HG03565 (cell line): ENCODE results near the gene TTN.

ENCODE experiments used
- ATAC-seq: cut with Tn5 transposase; IDR thresholded peaks from one replicate; pipeline ENCODE4 v1.9.1; 2021; ENCODE audit warnings: mild to moderate bottlenecking, moderate library complexity; ENCODE audit not compliant: unreplicated experiment

The TTN gene

GRCh38 chr2:178807227-178808008, at the start of gene TTN:
TSS of gene TTN (minus strand) at chr2:178807423. CDS start at chr2:178804642, 2,781 bp downstream.
- ATAC-seq, result no peak

DNA sequence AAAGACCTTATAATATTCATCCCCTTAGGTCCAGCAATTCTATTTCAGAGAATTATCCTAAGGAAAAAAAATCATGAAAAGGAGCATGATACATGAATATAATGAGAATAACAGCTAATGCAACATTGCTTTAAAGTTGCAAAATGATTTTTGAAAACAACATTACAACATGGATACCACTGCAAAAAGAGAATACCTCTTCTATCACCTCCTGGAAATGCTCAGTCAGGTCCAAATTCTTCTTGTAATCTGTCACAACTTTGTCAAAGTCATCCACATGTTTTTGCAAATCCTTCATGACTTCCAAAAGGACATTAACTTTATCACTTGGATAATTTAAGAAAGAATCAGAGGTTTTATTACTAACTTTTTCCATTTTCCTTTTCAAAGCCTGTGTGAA, 47.9 kb upstream of the TTN start:
- no peak for ATAC-seq

- no peak for ATAC-seq
These were observed 41.1 kb upstream of the TTN start for GRCh38 chr2:178848335-178848734.

- ATAC-seq, result no peak
These were observed 39.2 kb upstream of the TTN start for GRCh38 chr2:178846458-178846802.

DNA sequence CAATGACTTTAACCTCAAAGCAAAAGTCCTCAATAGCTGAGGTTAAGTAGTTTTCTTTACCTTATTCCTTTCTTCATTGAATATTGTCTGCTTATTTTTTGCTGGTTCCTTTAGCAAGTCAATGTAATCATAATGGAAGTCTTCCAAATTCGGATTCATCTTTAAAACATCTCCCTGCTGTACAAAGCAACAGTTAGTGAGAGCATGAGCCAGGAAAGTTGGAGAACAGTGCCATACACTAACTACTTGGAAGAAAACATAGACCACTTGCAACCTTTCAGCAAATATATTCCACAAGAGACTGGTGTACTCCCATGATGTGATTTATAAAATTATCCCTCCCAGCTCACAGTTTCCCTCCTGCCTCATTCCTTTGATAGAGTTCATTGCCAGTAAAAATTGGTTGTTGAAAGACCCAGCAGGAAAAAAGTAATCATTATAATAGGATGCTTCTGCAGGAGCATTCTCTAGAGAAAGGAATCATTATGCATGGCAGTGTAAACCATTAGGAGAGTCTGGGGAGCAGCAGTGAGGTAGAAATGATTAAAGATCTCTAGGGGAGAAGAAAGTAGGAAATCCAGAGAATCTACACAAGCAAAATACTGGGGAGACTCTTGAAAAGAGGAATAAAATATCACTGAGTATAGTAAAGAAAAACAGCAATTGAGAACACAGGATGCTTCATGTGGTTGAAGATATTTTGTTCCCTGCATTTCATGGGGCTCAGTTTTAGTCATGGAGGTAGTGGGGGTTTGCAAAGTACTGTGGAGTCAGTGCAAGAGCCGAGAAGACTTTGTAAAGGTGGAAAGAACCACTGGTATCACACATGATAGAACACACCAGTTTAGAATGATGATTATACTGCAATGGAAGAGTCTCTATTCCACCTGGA, 38.6 kb upstream of the TTN start:
- ATAC-seq, result no peak

DNA sequence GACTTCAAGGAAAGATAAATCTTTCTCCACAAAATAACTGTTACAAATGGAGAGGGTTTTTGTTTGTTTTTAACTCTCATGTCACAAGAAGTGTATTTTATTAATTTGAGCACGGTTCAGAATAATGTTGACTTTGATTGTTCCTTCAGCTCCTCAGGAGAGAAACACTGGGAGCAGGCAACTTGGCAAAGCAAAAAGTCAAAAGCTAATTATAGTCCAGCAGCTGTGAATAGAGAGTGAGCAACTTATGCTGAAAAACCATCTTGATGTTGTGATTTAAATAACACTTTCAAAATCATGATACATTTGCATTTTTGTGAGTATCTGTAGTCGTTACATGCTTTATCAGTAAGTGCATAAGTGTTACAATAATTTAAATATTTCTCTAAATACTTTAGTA, 37.5 kb upstream of the TTN start:
- ATAC-seq, result no peak

DNA sequence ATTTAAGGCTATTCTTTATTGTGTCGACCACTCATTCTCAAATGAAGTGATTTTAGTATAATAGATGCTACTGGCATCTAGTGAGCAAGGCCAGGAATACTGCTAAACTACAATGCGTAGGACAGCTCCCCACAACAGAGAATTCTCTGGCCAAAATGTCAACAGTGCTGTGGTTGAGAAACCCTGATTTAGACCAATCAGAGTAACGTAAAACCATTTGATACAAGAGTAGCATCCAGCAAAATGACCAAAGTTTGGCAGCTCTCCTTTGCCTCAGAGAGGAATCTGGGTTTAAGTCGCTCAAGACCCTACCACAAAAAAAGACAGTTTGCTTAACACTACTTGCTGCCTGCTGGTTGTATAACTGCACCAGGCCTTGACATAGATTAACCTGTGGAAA, 37.0 kb upstream of the TTN start:
- no peak for ATAC-seq

- no peak for ATAC-seq
These were observed 36.5 kb upstream of the TTN start for GRCh38 chr2:178843697-178844096.

GRCh38 chr2:178836807-178837206, 29.6 kb upstream of the TTN start:
- ATAC-seq, result no peak

GRCh38 chr2:178834086-178834485, 26.9 kb upstream of the TTN start:
- ATAC-seq, result no peak

- ATAC-seq, result no peak
These were observed 26.2 kb upstream of the TTN start for GRCh38 chr2:178833382-178833781.

DNA sequence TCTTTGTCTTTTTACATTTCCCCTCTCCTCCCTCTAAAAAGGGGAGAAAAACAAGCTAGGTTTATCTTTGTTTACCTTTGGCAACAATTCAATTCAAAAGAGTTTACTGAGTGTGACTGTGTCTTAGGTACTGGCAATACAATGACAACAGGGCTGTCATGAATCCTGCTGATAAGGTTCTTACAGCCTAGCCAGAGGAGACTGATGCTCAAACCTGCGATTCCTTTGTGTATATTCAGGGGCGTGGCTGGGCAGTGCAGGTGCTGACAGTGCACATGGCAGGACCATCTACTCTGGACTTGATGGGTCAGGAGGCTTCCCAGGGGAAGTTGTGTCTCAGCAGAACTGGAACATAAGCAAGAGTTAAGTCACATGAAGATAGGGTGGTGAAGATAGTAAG, 23.2 kb upstream of the TTN start:
- ATAC-seq, result no peak

DNA sequence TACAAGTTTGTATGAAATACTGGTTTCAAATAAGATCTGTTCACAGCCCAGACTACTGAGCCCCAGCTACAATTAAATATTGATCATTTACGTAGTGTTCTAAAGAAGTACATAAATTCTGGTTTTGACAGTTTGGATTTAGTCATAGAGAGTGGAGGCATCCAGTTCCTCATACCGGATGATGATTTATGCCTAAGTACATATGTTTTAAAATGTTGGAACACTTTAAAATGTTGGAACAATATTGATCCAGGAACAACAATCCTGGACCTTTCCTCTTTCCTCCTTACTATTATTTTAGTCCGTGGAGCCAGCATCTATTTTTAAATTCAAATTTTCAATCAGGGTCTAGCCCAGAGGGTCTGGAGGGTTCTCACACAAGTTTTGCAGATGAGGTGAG, 22.8 kb upstream of the TTN start:
- ATAC-seq, result no peak

DNA sequence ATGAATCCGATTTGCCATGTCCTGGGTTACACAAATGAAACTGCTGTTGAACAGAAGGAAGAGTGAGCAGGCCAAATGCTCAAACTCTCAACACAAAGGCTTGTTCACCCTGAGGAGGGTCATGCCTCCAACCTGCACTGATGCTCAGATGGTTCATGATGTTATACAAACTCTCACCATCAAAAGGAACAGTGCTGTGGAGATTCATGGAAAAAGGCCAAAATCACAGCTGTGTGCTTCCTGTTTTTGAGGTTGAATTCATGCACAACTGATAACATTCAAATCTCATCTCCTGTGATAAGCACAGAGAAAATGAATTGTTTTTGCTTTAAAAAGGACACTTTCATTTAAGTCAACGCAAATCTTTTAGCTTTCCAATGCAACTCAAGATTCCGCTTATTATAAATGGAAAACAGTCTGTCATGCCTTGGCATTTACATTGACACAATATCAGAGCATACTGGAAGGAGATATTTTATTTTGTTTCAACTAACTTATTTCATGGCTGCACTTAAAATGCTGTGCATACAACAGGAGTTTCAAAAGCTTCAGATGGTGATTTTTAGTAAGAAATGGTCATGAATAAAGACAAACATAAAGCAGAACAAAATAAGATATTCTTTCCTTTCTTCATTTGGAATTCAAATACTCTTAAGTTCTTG, 22.2 kb upstream of the TTN start:
- ATAC-seq, result no peak

GRCh38 chr2:178828486-178828881, 21.3 kb upstream of the TTN start:
- no peak for ATAC-seq

- ATAC-seq, result no peak
These were observed 20.7 kb upstream of the TTN start for GRCh38 chr2:178827739-178828485.

- ATAC-seq, result no peak
These were observed 19.9 kb upstream of the TTN start for GRCh38 chr2:178827111-178827510.

GRCh38 chr2:178825183-178825582, 18.0 kb upstream of the TTN start:
- ATAC-seq, result no peak

- ATAC-seq, result no peak
These were observed 17.0 kb upstream of the TTN start for GRCh38 chr2:178824181-178824580.

GRCh38 chr2:178819992-178820391, 12.8 kb upstream of the TTN start:
- ATAC-seq, result peak; percentile 84
